ENCODE results near the gene ACSF2.

Gene ACSF2

GRCh38 chr17:50499270-50499669 is 73.3 kb downstream of the ACSF2 start:
- Histone ChIP-seq H3K4me1 (ENCODE audit: control insufficient read depth, insufficient read depth, low read length) (no peaks in the 10 kb centered on the region), H3K27me3 (replicated peaks; ENCODE audit: control insufficient read depth, insufficient read depth, low read length) (no peaks in the 10 kb centered on the region), H3K4me3 (ENCODE audit: low read length) (no peak overlapping the region), H3K9me3 (ENCODE audit: control insufficient read depth, low read length) (no peaks in the 10 kb centered on the region), H3K36me3 (ENCODE audit: control insufficient read depth, insufficient read depth, low read length, severe bottlenecking) (no peaks in the 10 kb centered on the region), H3K9ac (ENCODE audit: low read length) (no peak overlapping the region)
- DNase-seq (ENCODE audit: low read depth), result no peak

- no peaks in the 10 kb centered on the region for H3K27me3 ChIP-seq (replicated peaks; ENCODE audit: control insufficient read depth, insufficient read depth, low read length)
- no peak overlapping the region for H3K4me3 ChIP-seq (ENCODE audit: low read length)
- no peaks in the 10 kb centered on the region for H3K36me3 ChIP-seq (ENCODE audit: control insufficient read depth, insufficient read depth, low read length, severe bottlenecking)
- no peak for DNase-seq (ENCODE audit: low read depth)
- H3K9me3 ChIP-seq (ENCODE audit: control insufficient read depth, low read length), result no peaks in the 10 kb centered on the region
- no peak overlapping the region for H3K9ac ChIP-seq (ENCODE audit: low read length)
- H3K4me1 ChIP-seq (ENCODE audit: control insufficient read depth, insufficient read depth, low read length), result no peaks in the 10 kb centered on the region
These were observed 73.7 kb downstream of the ACSF2 start for GRCh38 chr17:50499721-50500120.

GRCh38 chr17:50501054-50501453 is 75.0 kb downstream of the ACSF2 start:
- Histone ChIP-seq H3K9me3 (ENCODE audit: control insufficient read depth, low read length) (no peaks in the 10 kb centered on the region), H3K27me3 (replicated peaks; ENCODE audit: control insufficient read depth, insufficient read depth, low read length) (no peaks in the 10 kb centered on the region), H3K9ac (ENCODE audit: low read length) (no peak overlapping the region), H3K4me3 (ENCODE audit: low read length) (no peak overlapping the region), H3K36me3 (ENCODE audit: control insufficient read depth, insufficient read depth, low read length, severe bottlenecking) (no peaks in the 10 kb centered on the region), H3K4me1 (ENCODE audit: control insufficient read depth, insufficient read depth, low read length) (no peaks in the 10 kb centered on the region)
- peak; percentile 67 for DNase-seq (ENCODE audit: low read depth)

- no peak for DNase-seq (ENCODE audit: low read depth)
- no peaks in the 10 kb centered on the region for H3K27me3 ChIP-seq (replicated peaks; ENCODE audit: control insufficient read depth, insufficient read depth, low read length)
- no peaks in the 10 kb centered on the region for H3K9me3 ChIP-seq (ENCODE audit: control insufficient read depth, low read length)
- H3K9ac ChIP-seq (ENCODE audit: low read length), result no peak overlapping the region
- H3K4me3 ChIP-seq (ENCODE audit: low read length), result no peak overlapping the region
- peaks cover under 1% of the 10 kb centered on the region for H3K4me1 ChIP-seq (ENCODE audit: control insufficient read depth, insufficient read depth, low read length)
- no peaks in the 10 kb centered on the region for H3K36me3 ChIP-seq (ENCODE audit: control insufficient read depth, insufficient read depth, low read length, severe bottlenecking)
These were observed 76.4 kb downstream of the ACSF2 start for GRCh38 chr17:50502301-50502990.

- H3K9ac ChIP-seq (ENCODE audit: low read length), result no peak overlapping the region
- no peaks in the 10 kb centered on the region for H3K9me3 ChIP-seq (ENCODE audit: control insufficient read depth, low read length)
- H3K4me1 ChIP-seq (ENCODE audit: control insufficient read depth, insufficient read depth, low read length), result peaks cover 13% of the 10 kb centered on the region
- H3K27me3 ChIP-seq (replicated peaks; ENCODE audit: control insufficient read depth, insufficient read depth, low read length), result no peaks in the 10 kb centered on the region
- H3K36me3 ChIP-seq (ENCODE audit: control insufficient read depth, insufficient read depth, low read length, severe bottlenecking), result no peaks in the 10 kb centered on the region
- no peak overlapping the region for H3K4me3 ChIP-seq (ENCODE audit: low read length)
- no peak for DNase-seq (ENCODE audit: low read depth)
These were observed 79.6 kb downstream of the ACSF2 start for GRCh38 chr17:50505591-50506130.

- Histone ChIP-seq H3K27me3 (replicated peaks; ENCODE audit: control insufficient read depth, insufficient read depth, low read length) (no peaks in the 10 kb centered on the region), H3K4me3 (ENCODE audit: low read length) (no peak overlapping the region), H3K9me3 (ENCODE audit: control insufficient read depth, low read length) (no peaks in the 10 kb centered on the region), H3K36me3 (ENCODE audit: control insufficient read depth, insufficient read depth, low read length, severe bottlenecking) (no peaks in the 10 kb centered on the region), H3K4me1 (ENCODE audit: control insufficient read depth, insufficient read depth, low read length) (peaks cover 20% of the 10 kb centered on the region), H3K9ac (ENCODE audit: low read length) (no peak overlapping the region)
- DNase-seq (ENCODE audit: low read depth), result no peak
These were observed 80.3 kb downstream of the ACSF2 start for GRCh38 chr17:50506298-50506697.

- peak within 1 kb of the TSS; percentile 79 for H3K4me3 ChIP-seq (ENCODE audit: low read length)
- peak; percentile 93 for DNase-seq (ENCODE audit: low read depth)
- H3K27me3 ChIP-seq (replicated peaks; ENCODE audit: control insufficient read depth, insufficient read depth, low read length), result no peaks in the 10 kb centered on the region
- no peaks in the 10 kb centered on the region for H3K36me3 ChIP-seq (ENCODE audit: control insufficient read depth, insufficient read depth, low read length, severe bottlenecking)
- no peaks in the 10 kb centered on the region for H3K9me3 ChIP-seq (ENCODE audit: control insufficient read depth, low read length)
- H3K9ac ChIP-seq (ENCODE audit: low read length), result peak within 1 kb of the TSS; percentile 66
- peaks cover 23% of the 10 kb centered on the region for H3K4me1 ChIP-seq (ENCODE audit: control insufficient read depth, insufficient read depth, low read length)
These were observed 82.0 kb downstream of the ACSF2 start, which contains the start of gene MYCBPAP for GRCh38 chr17:50507871-50508572. MYCBPAP (plus strand) TSS chr17:50508439; CDS start chr17:50508675, 236 bp downstream.

GRCh38 chr17:50508573-50509460 is 82.8 kb downstream of the ACSF2 start:
- Histone ChIP-seq H3K4me1 (ENCODE audit: control insufficient read depth, insufficient read depth, low read length) (peaks cover 27% of the 10 kb centered on the region), H3K36me3 (ENCODE audit: control insufficient read depth, insufficient read depth, low read length, severe bottlenecking) (no peaks in the 10 kb centered on the region), H3K9ac (ENCODE audit: low read length) (peak overlapping the region; percentile 66), H3K9me3 (ENCODE audit: control insufficient read depth, low read length) (no peaks in the 10 kb centered on the region), H3K27me3 (replicated peaks; ENCODE audit: control insufficient read depth, insufficient read depth, low read length) (no peaks in the 10 kb centered on the region), H3K4me3 (ENCODE audit: low read length) (peak overlapping the region; percentile 79)
- no peak for DNase-seq (ENCODE audit: low read depth)

GRCh38 chr17:50511058-50511457 is 85.0 kb downstream of the ACSF2 start:
- no peaks in the 10 kb centered on the region for H3K9me3 ChIP-seq (ENCODE audit: control insufficient read depth, low read length)
- H3K36me3 ChIP-seq (ENCODE audit: control insufficient read depth, insufficient read depth, low read length, severe bottlenecking), result no peaks in the 10 kb centered on the region

GRCh38 chr17:50513495-50513894 is 87.5 kb downstream of the ACSF2 start:
- H3K9me3 ChIP-seq (ENCODE audit: control insufficient read depth, low read length), result no peaks in the 10 kb centered on the region
- H3K9ac ChIP-seq (ENCODE audit: low read length), result no peak overlapping the region
- H3K36me3 ChIP-seq (ENCODE audit: control insufficient read depth, insufficient read depth, low read length, severe bottlenecking), result no peaks in the 10 kb centered on the region
- peaks cover 45% of the 10 kb centered on the region for H3K4me1 ChIP-seq (ENCODE audit: control insufficient read depth, insufficient read depth, low read length)
- peak; percentile 31 for DNase-seq (ENCODE audit: low read depth)
- no peak overlapping the region for H3K4me3 ChIP-seq (ENCODE audit: low read length)
- H3K27me3 ChIP-seq (replicated peaks; ENCODE audit: control insufficient read depth, insufficient read depth, low read length), result no peaks in the 10 kb centered on the region

More at GRCh38 chr17:50511058-50511457, 85.0 kb downstream of the ACSF2 start:
- H3K4me1 ChIP-seq (ENCODE audit: control insufficient read depth, insufficient read depth, low read length), result peaks cover 50% of the 10 kb centered on the region
- H3K9ac ChIP-seq (ENCODE audit: low read length), result peak overlapping the region; percentile 34
- peak; percentile 34 for DNase-seq (ENCODE audit: low read depth)
- no peaks in the 10 kb centered on the region for H3K27me3 ChIP-seq (replicated peaks; ENCODE audit: control insufficient read depth, insufficient read depth, low read length)
- peak overlapping the region; percentile 12 for H3K4me3 ChIP-seq (ENCODE audit: low read length)

GRCh38 chr17:50514388-50514787 is 88.4 kb downstream of the ACSF2 start:
- Histone ChIP-seq H3K9ac (ENCODE audit: low read length) (peak overlapping the region; percentile 26), H3K4me3 (ENCODE audit: low read length) (no peak overlapping the region), H3K27me3 (replicated peaks; ENCODE audit: control insufficient read depth, insufficient read depth, low read length) (no peaks in the 10 kb centered on the region), H3K36me3 (ENCODE audit: control insufficient read depth, insufficient read depth, low read length, severe bottlenecking) (no peaks in the 10 kb centered on the region), H3K4me1 (ENCODE audit: control insufficient read depth, insufficient read depth, low read length) (peaks cover 38% of the 10 kb centered on the region), H3K9me3 (ENCODE audit: control insufficient read depth, low read length) (no peaks in the 10 kb centered on the region)
- no peak for DNase-seq (ENCODE audit: low read depth)
